Inflammatory macrophage (primary cell): ENCODE results near the gene BRIP1.
"Not testable (repeated sequence)": the region's sequence is repeated elsewhere in the genome, so short reads cannot be mapped to it uniquely, and the experiment has no call there.

Experiments
- DNase-seq, 2 donors: peaks; one replicate each; pipeline ENCODE4 v3.0.0-alpha.2; 2020 to 2022

Gene BRIP1

DNA sequence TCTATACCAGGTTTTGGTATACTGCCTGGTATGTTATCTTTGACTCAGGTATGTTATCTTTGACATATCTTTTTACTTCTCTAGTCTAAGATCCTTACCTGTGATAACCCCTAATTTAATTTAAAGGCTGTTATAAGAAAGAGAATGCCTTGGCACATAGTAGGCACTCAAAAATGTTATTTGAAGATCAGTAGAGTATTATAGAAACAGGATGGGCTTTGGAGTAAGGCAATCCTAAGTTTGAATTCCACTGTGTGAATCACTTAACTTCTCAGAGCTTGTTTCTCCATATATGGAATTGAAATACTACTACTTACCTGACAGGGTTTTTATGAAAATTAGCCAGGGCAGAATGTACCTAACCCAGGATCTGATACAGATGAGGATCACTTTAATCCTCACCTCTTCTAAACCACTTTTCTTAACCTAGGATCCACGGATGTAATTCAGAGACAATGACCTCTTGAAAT is 1.2 kb downstream of the BRIP1 start:
- no peak for DNase-seq

- DNase-seq, result not testable (repeated sequence)
Measured at GRCh38 chr17:61860397-61860796, 2.9 kb downstream of the BRIP1 start.

GRCh38 chr17:61856035-61856434 is 7.3 kb downstream of the BRIP1 start:
- DNase-seq, result peak; percentile 6 to 22

DNA sequence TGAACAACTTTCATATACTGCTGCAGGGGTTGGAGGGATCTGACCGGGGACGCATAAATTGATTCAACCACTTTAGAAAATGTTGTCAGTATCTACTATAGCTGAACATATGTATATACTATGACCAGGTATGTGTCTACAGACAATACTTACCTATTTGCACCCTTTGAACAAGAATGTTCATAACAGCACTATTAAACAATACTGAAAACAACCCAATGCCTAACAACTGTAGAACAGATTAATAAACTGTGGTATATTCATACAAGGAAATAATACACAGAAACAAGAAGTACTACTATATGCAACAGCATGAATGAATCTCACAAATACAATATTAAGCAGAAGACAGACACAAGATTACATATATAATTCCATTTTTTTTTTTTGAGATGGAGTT is 10.5 kb downstream of the BRIP1 start:
- DNase-seq, result no peak

GRCh38 chr17:61849674-61850073 is 13.7 kb downstream of the BRIP1 start:
- DNase-seq, result no peak

DNA sequence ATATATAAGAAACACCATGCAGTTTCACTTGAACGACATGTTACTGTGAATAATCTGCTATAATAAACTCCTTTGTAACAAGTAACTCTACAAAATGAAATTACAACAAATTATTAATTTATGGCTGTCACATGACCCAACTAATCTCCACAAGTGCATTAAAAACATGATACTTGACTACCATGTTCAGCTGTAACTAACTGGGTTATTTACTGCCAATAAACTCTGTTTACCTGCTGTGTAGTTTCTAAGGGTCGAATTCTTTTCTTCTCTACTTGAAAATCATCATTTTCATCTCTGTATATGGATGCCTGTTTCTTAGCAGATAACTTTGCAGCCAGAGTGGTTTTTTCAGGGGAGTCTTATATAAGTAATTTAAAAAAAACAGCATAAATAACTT is 14.4 kb downstream of the BRIP1 start:
- DNase-seq, result no peak

DNA sequence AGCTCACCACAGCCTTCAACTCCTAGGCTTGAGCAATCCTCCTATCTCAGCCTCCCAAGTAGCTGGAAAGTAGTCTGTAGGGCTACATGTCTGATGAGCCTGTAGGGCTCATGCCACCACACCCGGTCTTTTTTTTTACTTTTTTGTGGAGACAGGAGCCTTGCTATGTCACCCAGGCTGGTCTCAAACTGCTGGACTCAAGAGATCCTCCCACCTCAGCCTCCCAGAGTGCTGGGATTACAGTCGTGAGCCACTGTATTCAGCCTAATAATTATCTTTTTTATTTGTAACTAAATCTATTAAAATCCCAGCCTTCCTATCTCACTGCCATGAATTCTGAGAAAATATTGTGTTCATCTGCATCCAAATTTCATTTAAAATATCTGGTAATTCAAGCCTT is 15.1 kb downstream of the BRIP1 start:
- no peak for DNase-seq

GRCh38 chr17:61847659-61848058 is 15.7 kb downstream of the BRIP1 start:
- DNase-seq, result no peak

DNA sequence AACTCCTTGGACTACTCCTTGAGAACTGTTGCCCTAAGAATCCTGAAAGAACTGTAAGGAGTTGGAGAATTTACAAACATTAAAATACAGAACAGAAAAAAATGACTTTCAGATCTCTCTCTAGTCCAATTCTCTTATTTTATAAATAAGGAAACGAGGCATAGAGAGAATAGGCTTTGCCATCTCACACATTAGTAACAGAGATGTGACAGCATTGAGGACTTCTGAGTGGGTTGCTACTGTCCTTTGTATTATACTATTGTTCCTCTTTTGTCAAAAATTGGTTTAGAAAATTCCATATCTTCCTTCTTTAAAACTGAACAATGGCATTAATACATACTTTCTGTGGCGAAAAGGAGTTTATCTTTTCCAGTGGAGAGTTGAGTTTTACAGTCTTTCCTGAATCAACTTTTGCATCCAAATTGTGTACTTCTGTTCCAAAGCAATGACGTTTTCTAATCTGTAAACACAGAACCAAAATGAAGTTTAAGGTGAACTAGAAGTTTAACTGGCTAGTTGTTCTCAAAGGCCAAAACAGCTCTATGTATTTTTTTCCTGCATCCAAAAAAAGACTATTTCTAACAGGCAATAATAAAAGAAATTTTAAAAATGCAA is 16.5 kb downstream of the BRIP1 start:
- peak; percentile 35 to 49 for DNase-seq

- no peak for DNase-seq
Measured at GRCh38 chr17:61846088-61846487, 17.2 kb downstream of the BRIP1 start.

GRCh38 chr17:61843435-61843834 is 19.9 kb downstream of the BRIP1 start:
- no peak for DNase-seq

- no peak for DNase-seq
Measured at GRCh38 chr17:61842899-61843298, 20.4 kb downstream of the BRIP1 start.

DNA sequence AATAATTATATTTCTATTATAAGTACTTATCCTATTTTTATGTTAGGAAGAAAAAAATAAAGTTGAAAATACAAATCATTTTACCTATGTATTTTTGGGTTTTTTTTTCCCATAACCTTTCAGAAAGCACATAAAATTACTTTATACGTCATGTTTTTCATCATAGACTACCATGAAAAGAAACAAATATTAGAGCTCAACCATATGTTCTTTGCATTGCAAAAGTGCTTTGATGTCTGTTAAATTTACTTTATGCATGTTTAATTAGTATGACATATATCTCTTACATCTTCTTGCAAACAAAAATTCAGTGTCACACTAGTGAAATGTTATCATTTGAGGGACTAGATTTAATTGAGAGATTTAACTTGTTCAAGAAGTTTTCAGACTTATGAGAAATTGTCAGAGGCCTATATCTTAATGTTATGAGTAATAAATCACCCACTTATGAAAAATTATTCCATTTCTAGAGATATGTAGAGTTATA is 24.0 kb downstream of the BRIP1 start:
- no peak for DNase-seq

- DNase-seq, result peak; percentile 65 to 72
Measured at GRCh38 chr17:61837175-61838051, 25.9 kb downstream of the BRIP1 start.

DNA sequence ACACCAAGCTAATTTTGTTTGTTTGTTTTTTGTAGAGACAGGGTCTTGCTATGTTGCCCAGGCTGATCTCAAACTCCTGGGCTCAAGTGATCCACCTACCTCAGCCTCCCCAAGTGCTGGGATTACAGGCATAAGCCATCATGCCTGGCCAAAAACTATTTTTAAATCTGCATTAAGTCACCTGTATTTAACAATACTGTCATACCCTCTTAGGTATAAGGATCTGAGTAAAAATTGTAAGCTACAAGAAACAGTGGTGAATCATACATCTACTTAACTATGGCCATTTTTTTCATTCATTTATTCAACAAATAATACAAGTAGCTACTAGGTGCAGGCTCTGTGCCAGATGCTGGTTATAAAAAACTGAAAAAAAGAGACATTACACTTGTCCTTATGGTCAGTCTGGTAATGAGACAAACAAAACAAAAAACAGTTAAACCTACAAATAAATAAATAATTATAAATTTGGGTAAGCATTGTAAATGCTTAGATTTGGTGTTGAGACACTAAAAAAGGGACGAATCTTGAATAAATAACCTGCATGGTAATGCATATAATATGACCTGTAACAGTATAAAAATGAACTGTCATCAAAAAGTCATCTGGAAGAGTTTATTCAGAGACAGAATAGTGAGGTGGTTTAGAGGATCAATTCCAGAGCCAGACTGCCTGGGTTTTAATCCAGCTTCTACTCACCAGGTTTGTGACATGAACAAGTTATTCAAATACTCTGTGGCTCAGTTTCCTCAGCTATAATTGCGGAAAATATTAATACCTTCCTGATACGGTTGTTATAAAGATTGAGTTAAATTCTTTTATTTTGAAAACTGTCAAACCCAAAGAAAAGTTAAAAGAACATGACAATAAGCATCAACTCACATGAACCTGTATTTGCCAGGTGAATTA is 26.8 kb downstream of the BRIP1 start:
- no peak for DNase-seq

GRCh38 chr17:61835606-61836005 is 27.7 kb downstream of the BRIP1 start:
- no peak for DNase-seq

GRCh38 chr17:61834610-61835009 is 28.7 kb downstream of the BRIP1 start:
- DNase-seq, result no peak

GRCh38 chr17:61833536-61834193 is 29.7 kb downstream of the BRIP1 start:
- DNase-seq, result no peak

DNA sequence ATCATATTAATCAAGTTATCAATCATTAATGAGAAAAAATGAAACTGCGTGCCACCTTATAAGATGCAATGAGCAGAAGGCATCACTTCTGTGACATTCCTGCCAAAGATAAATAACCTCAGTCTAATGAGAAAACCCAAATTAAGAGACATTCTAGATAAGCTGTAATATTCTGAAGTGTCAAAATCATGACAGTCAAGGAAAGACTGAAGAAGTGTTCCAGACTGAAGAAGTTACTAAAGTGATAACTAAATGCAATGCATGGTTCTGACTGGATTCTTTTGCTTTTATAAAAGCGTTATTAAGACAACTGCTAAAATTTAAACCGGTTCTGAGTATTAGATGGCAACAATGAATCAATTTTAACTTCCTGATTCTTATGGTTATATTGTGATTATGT is 30.9 kb downstream of the BRIP1 start:
- no peak for DNase-seq

- no peak for DNase-seq
Measured at GRCh38 chr17:61831099-61831498, 32.2 kb downstream of the BRIP1 start.

DNA sequence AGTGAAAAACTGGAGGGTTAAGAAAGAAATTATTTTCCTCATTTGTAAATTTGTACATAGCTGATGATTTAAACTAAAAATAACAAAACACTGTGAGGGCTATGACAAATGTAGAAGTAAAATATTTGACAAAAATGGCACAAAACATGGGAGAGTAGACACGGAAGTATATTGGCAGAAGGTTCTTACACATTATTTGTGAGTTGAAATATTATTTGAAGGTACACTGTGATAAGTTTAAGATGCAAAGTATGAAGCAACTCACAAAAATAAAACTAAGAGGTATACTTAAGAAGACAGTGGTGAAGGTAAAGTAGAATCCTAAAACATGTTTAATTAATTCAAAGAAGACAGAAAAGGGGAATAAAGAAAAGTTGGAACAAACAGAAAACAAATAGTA is 34.6 kb downstream of the BRIP1 start:
- DNase-seq, result no peak

DNA sequence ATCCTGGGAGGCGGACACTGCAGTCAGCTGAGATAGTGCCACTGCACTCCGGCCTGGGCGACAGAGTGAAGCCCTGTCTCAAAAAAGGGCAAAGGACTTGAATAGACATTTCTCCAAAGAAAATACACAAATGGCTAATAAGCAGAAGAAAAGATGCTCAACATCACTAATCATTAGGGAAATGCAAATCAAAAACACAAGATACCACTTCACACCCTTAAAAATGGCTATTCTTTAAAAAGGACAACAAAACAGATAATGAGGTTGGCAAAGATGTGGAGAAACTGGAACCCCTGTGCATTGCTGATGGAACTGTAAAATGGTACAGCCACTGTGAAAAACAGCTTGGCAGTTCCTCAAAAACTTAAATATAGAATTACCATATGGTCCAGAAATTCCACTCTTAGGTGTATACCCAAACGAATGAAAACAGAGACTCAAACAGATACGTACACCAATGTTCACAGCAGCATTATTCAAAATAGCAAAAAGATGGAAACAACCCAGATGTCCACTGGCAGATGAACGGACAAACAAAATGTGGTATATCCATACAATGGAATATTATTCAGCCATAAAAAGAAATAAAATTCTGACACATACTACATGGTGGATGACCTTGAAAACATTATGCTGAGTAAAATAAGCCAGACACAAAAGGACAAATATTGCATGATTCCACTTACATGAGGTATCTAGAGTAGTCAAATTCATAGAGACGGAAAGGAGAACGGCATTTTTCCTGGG is 35.5 kb downstream of the BRIP1 start:
- no peak for DNase-seq
